Activated naive CD4-positive, alpha-beta T cell treated with anti-CD3 and anti-CD28 coated beads, Interleukin-2, amount 50 U/mL, for 72 hours (primary cell): ENCODE results near the gene SENP6. TPM values are rescaled to one million over a fixed set of nuclear protein-coding genes. Genes with fewer than 3 reads are reported as not detected.
A peak's percentile ranks its signal among the peaks of the same experiment; 100 is the strongest.
"Not testable (repeated sequence)": the region's sequence is repeated elsewhere in the genome, so short reads cannot be mapped to it uniquely, and the experiment has no call there.

Experiments
- ATAC-seq, 2 donors: fragments of 150-1000 bp; cut with Tn5 transposase; 2 replicates each; pipeline ENCODE4 v1.10.0; 2021; ENCODE audit warnings: mild to moderate bottlenecking in 2 of 2, moderate library complexity in 2 of 2
- DNase-seq, 2 donors: peaks; one replicate each; pipeline ENCODE4 v3.0.0; 2021 to 2022; ENCODE audit warnings: low spot score in 2 of 2
- H3K27ac Mint-ChIP-seq, 2 donors: one replicate each; pipeline ENCODE4 v1.8.0; 2022; ENCODE audit warnings: mild to moderate bottlenecking in 2 of 2, mixed read lengths in 2 of 2
- H3K36me3 Mint-ChIP-seq, 2 donors: one replicate each; pipeline ENCODE4 v1.8.0; 2022; ENCODE audit warnings: mixed read lengths in 2 of 2
- H3K9me3 Mint-ChIP-seq, 2 donors: one replicate each; pipeline ENCODE4 v1.8.0; 2022; ENCODE audit warnings: mixed read lengths in 2 of 2
- total RNA-seq, 2 donors: library from RNA; stranded (reverse); gene quantifications; one replicate each; pipeline ENCODE4 v1.2.3, GENCODE V29; 2022

The SENP6 gene
- total RNA-seq: 10 to 100 TPM; 63.0 to 75.4 TPM

DNA sequence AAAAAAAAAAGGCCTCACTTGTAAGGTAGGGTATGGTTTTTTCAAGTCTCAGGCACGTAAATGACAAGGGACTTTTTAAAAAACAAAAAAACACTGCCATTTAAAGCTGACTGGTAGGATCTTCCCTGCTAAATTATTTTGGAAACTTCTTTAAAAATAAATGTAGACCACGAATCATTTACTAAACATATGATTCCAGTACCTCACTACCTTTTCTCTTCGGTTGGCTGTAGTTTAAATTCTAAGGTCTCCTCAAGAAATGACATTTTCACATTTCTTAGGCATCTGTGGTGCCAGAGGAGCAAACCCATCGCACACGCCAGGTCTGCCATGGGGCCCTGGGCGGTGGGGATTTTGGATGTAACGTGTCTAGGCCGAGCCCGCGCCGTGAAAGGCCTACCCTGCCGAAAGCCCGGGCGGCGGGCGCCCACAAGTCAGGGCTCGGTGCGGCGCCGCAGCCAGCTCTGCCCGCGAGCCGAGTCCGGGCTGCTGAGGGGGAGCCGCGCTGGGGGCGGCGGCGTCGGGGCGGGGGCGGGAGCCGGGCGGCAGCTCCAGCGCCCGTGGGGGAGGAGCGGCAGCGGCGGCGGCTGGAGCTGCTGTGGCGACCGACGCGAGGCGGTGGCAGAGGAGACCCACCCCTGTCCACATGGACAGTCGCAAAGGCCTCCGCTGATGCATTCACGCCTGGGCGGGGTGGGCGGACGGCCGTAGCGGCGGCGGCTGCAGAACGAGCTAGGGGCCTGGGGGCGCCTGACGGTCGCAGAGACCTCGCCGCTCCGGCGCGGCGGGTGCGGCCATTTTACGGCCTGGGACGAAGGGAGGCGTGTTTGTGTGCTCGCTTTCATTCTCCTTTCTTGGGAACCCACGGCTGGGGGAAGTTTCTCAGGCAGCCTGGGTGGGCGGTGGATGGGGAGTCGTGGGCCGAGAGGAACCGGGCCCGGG lies at the start of gene SENP6:
Gene SENP6, plus strand, starts transcription at position 577 of the 942 bp plus-strand sequence. CDS start 645 bp downstream, outside the sequence.
- ATAC-seq: peak; percentile 78 to 81
- H3K9me3 Mint-ChIP-seq: no peaks in the 10 kb centered on the region
- H3K27ac Mint-ChIP-seq: peak within 1 kb of the TSS; percentile 98
- H3K36me3 Mint-ChIP-seq: peaks cover 16 to 20% of the 10 kb centered on the region in 2 donors
- DNase-seq: peak; percentile 64 to 77

- DNase-seq (no peak), ATAC-seq (no peak)
- Mint-ChIP-seq H3K9me3 (no peaks in the 10 kb centered on the region), H3K27ac (no peak overlapping the region), H3K36me3 (no peaks in the 10 kb centered on the region)
Measured at GRCh38 chr6:75556240-75556639, 45.4 kb upstream of the SENP6 start.

DNA sequence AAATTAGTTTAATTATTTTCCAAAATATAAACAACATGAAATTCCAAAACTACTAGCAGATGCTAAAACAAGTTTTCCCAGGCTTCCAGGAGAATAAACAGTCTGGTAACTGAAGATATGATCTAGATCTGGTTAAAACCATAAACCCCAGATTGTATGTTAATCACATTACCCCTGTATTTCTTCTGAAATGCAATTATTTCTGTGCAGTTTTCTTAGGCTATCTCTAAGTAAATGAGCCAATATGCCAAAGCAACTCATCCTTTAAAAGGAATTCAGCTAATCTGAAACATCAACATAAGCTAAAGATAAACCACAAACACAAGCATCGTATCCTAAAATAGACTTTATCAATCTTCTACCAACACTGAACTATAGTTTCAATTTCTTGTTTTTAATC lies 44.6 kb upstream of the SENP6 start:
- H3K36me3 Mint-ChIP-seq: no peaks in the 10 kb centered on the region
- no peaks in the 10 kb centered on the region for H3K9me3 Mint-ChIP-seq
- no peak overlapping the region for H3K27ac Mint-ChIP-seq
- no peak for DNase-seq
- ATAC-seq: no peak

GRCh38 chr6:75563032-75563431 lies 38.6 kb upstream of the SENP6 start:
- ATAC-seq: peak; percentile 53 to 61
- DNase-seq: peak in 1 of 2 donors; percentile 6
- no peak overlapping the region for H3K27ac Mint-ChIP-seq
- peaks cover 14 to 23% of the 10 kb centered on the region in 2 donors for H3K9me3 Mint-ChIP-seq
- peaks cover 22 to 24% of the 10 kb centered on the region in 2 donors for H3K36me3 Mint-ChIP-seq

DNA sequence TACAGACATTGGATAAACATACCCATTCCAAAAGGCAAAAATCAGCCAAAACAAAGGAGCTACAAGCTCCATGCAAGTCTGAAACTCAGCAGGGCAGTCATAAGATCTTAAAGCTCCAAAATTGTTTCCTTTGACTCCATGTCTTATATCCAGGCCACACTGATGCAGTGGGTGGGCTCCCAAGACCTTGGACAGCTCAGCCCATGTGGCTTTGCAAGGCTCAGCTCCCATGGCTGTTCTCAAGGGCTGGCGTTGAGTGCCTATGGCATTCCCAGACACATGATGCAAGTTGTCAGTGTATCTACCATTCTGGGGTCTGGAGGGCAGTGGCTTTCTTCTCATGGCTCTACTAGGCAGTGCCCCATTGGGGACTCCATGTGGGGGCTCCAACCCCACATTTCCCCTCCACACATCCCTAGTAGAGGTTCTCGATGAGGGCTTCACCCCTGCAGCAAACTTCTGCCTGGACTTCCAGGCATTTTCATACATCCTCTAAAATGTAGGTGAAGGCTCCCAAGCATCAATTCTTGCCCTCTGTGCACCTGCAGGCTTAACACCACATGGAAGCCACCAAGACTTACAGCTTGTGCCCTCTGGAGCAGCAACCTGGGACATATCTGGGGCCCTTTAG lies 35.4 kb upstream of the SENP6 start:
- DNase-seq (no peak), ATAC-seq (no peak)
- H3K36me3 Mint-ChIP-seq: peaks cover 22 to 30% of the 10 kb centered on the region in 2 donors
- peaks cover 14 to 29% of the 10 kb centered on the region in 2 donors for H3K9me3 Mint-ChIP-seq
- H3K27ac Mint-ChIP-seq: no peak overlapping the region

DNA sequence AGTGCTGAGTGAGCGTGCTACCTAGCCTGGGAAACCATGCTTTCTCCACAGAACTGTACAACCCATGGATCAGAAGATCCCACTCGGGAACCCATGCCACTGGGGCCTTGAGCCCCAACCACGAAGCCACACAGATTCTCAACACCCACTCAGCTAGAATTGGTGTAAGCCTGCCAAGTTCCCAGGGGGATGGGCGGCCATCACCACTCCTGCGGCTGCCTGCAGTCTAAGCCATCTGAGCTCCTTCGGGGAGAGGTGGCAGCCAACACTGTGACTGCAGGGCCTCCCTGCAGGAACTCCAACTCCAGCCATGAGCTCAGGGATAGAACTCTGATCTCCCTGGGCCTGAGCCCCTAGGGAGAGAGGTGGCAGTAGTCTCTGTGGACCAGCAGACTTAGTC lies 33.6 kb upstream of the SENP6 start:
- Mint-ChIP-seq H3K27ac (no peak overlapping the region), H3K36me3 (peaks cover 22 to 30% of the 10 kb centered on the region in 2 donors), H3K9me3 (peaks cover 14 to 24% of the 10 kb centered on the region in 2 donors)
- DNase-seq (no peak), ATAC-seq (no peak)

- H3K27ac Mint-ChIP-seq: no peak overlapping the region
- peaks cover 14 to 24% of the 10 kb centered on the region in 2 donors for H3K9me3 Mint-ChIP-seq
- ATAC-seq (no peak), DNase-seq (no peak)
- peaks cover 22 to 30% of the 10 kb centered on the region in 2 donors for H3K36me3 Mint-ChIP-seq
Measured at GRCh38 chr6:75568965-75569364, 32.7 kb upstream of the SENP6 start.

DNA sequence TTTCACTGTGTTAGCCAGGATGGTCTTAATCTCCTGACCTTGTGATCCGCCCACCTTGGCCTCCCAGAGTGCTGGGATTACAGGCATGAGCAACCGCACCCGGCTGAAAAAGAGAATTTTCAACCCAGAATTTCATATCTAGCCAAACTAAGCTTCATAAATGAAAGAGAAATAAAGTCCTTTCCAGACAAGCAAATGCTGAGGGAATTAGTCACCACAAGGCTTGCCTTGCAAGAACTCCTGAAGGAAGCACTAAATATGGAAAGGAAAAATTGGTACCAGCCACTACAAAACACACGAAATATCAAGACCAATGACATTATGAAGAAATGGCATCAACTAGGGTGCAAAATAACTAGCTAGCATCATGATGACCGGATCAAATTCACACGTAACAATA lies 31.0 kb upstream of the SENP6 start:
- Mint-ChIP-seq H3K36me3 (peaks cover 14 to 16% of the 10 kb centered on the region in 2 donors), H3K9me3 (peaks cover 9 to 17% of the 10 kb centered on the region in 2 donors)
- DNase-seq, ATAC-seq, H3K27ac Mint-ChIP-seq: not testable (repeated sequence)

- no peak for ATAC-seq
- H3K36me3 Mint-ChIP-seq: peaks cover 3 to 9% of the 10 kb centered on the region in 2 donors
- no peak for DNase-seq
- peaks cover 3 to 9% of the 10 kb centered on the region in 2 donors for H3K9me3 Mint-ChIP-seq
- H3K27ac Mint-ChIP-seq: no peak overlapping the region
Measured at GRCh38 chr6:75572072-75572471, 29.6 kb upstream of the SENP6 start.

- Mint-ChIP-seq H3K27ac (no peak overlapping the region), H3K9me3 (no peaks in the 10 kb centered on the region), H3K36me3 (peaks cover 0 to 16% of the 10 kb centered on the region in 2 donors)
- peak; percentile 66 to 93 for ATAC-seq
- DNase-seq: no peak
Measured at GRCh38 chr6:75579951-75580350, 21.7 kb upstream of the SENP6 start.

DNA sequence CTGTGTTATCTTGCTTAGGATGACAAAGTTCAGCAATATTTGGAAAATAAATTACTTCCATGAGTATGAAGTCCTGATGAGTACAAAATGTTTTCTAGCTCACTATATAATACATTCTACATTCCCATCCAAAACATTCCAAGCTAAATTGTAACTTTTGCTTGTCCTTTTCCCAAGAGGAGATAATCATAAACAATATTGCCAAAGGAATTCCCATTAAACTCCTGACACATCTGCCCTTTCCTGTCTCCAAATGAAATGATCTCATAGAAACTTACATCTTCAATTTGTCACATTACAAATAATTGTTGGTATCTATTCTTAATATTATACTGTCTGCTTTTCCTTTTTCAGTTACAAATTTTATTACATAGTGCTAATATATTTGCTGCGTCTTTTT lies 20.4 kb upstream of the SENP6 start:
- Mint-ChIP-seq H3K27ac (no peak overlapping the region), H3K9me3 (no peaks in the 10 kb centered on the region)
- no peak for ATAC-seq

DNA sequence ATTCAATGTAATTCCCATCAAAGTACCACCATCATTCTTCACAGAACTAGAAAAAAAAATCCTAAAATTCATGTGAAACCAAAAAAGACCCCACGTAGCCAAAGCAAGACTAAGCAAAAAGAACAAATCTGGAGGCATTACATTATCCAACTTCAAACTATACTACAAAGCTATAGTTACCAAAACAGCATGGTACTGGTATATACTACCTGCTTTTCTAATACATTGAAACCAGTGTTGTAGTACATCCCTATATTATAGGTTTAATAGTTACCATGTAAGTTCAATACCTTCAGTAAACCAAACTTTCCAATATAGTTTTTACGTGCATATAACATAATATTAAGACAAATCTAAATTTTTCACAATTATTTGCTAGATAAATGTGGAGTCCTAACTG lies 17.1 kb upstream of the SENP6 start:
- peaks cover 0 to 16% of the 10 kb centered on the region in 2 donors for H3K36me3 Mint-ChIP-seq
- H3K27ac Mint-ChIP-seq, ATAC-seq, H3K9me3 Mint-ChIP-seq, DNase-seq: not testable (repeated sequence)

More for the DNA sequence above, 20.4 kb upstream of the SENP6 start:
- no peak for DNase-seq
- peaks cover 0 to 16% of the 10 kb centered on the region in 2 donors for H3K36me3 Mint-ChIP-seq

DNA sequence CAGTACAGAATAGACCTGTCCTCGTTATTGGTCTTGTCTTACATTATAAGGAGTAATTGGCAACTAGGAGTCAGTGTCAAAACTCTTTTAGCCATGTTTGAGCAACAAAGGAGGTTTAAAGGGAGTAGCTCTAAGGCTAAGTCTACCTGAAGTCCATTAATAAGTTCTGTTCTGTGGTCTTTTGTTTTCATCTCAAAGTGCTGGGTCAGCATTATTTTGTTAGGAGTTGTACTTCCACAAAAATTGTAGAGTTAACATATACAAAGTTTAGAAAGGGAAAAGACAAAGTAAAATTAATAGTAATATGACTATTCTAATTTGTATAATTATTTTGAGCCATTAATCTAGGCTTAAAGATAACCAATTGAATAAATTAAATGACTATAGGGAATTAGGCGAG lies 12.7 kb upstream of the SENP6 start:
- DNase-seq (no peak), ATAC-seq (no peak)
- H3K36me3 Mint-ChIP-seq: peaks cover 0 to 7% of the 10 kb centered on the region in 2 donors
- no peaks in the 10 kb centered on the region for H3K9me3 Mint-ChIP-seq
- no peak overlapping the region for H3K27ac Mint-ChIP-seq

GRCh38 chr6:75590370-75590769 lies 11.3 kb upstream of the SENP6 start:
- H3K36me3 Mint-ChIP-seq: no peaks in the 10 kb centered on the region
- no peak overlapping the region for H3K27ac Mint-ChIP-seq
- no peaks in the 10 kb centered on the region for H3K9me3 Mint-ChIP-seq
- DNase-seq: no peak
- no peak for ATAC-seq

GRCh38 chr6:75596380-75596779 lies 5.3 kb upstream of the SENP6 start:
- H3K36me3 Mint-ChIP-seq, H3K27ac Mint-ChIP-seq, H3K9me3 Mint-ChIP-seq, ATAC-seq, DNase-seq: not testable (repeated sequence)

- peak overlapping the region; percentile 90 to 98 for H3K27ac Mint-ChIP-seq
- peaks cover 16 to 20% of the 10 kb centered on the region in 2 donors for H3K36me3 Mint-ChIP-seq
- H3K9me3 Mint-ChIP-seq: no peaks in the 10 kb centered on the region
- DNase-seq (no peak), ATAC-seq (no peak)
Measured at GRCh38 chr6:75600768-75601167, 912 bp upstream of the SENP6 start.
